HG03139 (cell line): ENCODE measurements around the gene LRP8.

Experiments used
- ATAC-seq: cut with Tn5 transposase; IDR thresholded peaks from one replicate; pipeline ENCODE4 v1.9.1; 2021; ENCODE audit not compliant: unreplicated experiment

The LRP8 gene

GRCh38 chr1:53328009-53328461 is at the start of gene LRP8:
LRP8 (minus strand) TSS chr1:53328070; CDS start chr1:53327912, 158 bp downstream.
- peak; percentile 35 for ATAC-seq

GRCh38 chr1:53377438-53377841 is 49.6 kb upstream of the LRP8 start:
- no peak for ATAC-seq

DNA sequence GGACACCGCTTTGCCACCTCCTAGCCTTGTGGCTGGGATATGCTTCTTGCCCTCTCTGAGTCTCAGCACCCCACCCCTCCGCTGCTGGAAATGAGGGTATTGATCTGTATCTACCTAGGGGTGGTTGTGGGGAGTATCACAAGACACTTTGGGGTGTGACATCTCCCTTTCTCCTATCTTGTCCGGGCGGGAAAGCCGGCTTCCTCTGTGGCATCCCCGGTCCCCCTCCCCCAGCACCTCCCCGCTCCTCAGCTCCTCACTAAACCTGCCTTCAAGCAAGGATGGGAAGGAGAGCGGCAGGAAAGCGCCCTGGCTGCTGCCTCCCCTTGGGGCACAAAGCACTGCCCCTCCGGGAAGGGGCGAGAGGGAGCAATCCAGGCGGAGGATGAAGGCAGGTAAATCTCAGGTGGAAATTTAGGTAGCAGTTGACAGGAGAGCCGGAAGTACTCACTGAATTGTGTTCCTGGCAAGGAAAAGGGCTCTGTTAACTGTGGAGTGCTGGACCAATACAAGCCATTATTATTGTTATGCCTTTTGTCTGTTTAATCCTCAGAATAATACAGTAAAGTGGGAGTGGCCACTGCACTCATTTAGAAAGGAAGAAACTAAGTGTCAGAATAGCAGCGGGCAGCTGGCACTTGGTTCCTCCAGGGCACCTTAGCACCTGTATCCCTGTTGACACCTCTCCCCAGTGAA is 49.0 kb upstream of the LRP8 start:
- ATAC-seq = no peak

GRCh38 chr1:53376041-53376461 is 48.2 kb upstream of the LRP8 start:
- no peak for ATAC-seq

DNA sequence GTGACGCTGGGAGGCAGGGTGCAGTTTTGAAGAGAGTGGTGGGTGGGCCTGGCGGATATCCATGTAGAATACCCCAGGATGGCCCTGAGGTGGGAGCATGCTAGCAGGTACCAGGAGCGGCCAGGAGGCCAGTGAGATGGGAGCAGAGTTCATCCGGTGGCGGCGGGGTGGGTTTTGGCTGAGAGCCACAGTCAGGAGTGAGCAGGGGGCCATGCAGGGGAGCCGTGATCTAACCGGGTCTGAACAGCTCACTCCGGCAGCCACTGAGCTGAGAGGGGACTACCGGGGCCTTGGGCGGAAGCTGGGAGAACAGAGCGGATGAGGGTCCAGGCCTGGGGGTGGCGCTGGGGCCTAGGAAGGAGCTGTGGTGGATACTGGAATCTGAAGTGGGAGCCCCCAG is 47.6 kb upstream of the LRP8 start:
- ATAC-seq = no peak

- no peak for ATAC-seq
These were observed 45.4 kb upstream of the LRP8 start for GRCh38 chr1:53373246-53373645.

- no peak for ATAC-seq
These were observed 44.7 kb upstream of the LRP8 start for GRCh38 chr1:53372501-53372951.

DNA sequence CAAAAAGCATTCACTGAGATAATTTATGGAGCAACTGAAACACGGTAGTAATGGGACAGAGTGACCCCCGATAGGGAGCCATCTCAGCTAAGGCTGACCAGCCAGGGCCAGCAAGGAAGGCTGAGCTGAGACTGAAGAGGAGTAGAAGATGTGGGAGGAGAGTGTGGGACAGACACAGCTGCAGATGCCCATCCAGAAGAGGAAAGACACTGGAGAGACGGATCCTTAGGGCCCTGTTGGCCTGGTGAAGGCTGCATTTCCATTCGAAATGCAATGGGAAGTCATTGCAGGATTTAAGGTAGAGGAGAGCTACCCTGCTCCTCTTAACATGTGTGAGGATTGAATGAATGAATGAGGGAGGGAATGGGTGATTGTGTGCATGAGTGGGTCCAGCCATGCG is 44.0 kb upstream of the LRP8 start:
- no peak for ATAC-seq

GRCh38 chr1:53371121-53371666 is 43.3 kb upstream of the LRP8 start:
- no peak for ATAC-seq

DNA sequence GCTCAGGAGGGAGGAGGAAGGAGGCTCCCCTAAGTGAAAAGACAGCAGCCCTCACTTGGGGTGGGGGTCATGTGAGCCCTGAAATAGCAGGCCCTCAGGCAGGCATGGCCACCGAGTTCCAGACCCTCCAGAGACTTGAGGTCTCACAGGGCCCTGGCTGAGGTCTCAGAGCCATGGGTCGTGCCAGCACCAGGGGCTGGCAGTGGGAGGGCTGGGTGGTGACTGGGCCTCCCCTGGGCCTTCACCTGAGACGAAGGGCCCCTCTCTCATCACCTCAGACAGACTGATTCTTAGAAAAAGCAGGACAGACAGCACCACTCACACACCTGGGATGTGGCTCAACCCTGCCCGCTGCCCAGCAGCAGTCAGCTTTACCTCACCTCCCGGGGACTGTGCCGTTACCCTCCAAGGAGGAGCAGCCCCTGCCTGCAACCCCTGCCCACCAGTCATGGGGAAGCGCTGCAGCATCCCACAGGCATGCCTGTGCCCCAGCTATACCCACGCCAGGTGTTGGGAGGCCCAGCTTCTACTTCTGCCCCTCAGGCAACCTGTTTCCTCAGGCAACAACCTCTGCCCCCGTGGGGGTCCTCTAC is 42.6 kb upstream of the LRP8 start:
- no peak for ATAC-seq

DNA sequence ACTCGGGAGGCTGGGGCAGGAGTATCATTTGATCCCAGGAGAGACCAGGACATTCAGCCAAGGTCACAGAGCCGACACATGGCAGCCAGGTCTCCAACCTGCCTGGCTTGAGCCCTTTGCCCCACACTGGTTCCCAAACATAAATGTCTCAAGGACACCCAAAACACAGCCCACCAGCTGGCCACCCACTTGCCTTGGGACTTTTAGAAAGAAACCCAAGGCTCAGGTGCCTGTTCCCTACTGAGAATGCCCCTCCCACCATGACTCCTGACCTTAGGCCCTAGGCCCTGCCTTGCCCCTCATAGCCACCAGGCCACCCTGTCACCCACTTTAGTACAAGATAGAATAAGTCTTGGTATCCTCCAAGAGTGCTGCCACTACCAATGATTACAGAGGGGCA is 41.9 kb upstream of the LRP8 start:
- no peak for ATAC-seq

GRCh38 chr1:53369034-53369750 is 41.3 kb upstream of the LRP8 start:
- ATAC-seq = no peak

GRCh38 chr1:53368314-53369033 is 40.6 kb upstream of the LRP8 start:
- ATAC-seq = no peak

GRCh38 chr1:53367503-53368313 is 39.8 kb upstream of the LRP8 start:
- ATAC-seq = peak; percentile 88

DNA sequence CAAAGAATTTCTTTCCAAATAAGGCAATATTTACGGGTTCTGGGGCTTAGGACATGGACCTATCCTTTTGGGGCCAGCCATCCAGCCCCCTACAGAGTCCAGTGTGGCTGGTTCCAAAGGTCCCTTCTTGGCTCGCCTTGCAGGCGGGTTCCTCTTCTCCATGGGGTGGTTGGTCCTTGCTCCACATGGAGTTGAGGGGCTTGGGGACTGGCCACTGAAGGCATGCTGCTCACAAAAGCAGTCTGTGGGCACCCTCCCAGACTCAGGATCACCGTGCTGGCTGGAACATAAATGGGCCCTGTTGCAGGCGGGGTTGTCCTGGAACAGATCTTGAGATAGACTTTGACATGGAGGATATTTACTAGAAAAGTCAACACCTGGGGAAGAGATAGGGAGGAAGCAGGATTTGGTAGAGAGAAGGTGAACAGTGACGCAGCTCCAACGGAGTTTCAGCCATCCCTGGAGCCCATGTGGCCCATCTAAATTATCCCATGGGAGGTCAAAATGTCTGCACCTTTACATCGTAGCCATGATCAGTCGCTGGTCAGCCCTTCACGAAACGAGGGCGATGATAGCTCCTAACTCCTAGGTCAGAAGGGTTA is 39.1 kb upstream of the LRP8 start:
- no peak for ATAC-seq

DNA sequence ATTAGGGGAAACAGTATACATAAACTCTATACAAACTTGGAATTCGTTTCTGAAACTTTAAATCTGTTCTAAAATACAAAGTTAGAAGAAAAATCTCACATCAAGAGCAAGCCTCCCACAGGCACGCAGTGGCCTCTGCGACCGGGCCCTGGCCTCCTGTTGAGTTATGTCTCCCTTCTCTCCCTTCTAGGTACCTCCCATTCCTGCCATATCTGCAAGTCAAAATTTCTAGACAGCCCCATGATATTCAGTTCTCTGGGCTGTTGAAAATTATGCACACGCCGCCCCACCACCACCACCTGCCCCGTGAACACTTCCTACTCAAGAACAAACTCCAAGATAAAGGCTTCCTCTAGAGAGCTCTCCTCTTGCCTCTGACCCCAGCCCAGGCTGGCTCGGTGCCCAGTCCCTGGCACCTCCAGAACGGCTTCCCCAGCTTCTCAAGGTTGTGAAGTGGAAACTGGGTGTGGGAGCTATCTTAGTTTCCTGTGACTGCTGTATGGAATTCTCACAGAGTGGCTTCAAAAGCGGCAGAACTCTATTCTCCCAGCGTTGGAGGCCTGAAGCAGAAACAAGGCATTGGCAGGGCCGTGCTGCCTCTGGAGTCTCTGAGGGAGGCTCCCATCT is 37.7 kb upstream of the LRP8 start:
- ATAC-seq = no peak

DNA sequence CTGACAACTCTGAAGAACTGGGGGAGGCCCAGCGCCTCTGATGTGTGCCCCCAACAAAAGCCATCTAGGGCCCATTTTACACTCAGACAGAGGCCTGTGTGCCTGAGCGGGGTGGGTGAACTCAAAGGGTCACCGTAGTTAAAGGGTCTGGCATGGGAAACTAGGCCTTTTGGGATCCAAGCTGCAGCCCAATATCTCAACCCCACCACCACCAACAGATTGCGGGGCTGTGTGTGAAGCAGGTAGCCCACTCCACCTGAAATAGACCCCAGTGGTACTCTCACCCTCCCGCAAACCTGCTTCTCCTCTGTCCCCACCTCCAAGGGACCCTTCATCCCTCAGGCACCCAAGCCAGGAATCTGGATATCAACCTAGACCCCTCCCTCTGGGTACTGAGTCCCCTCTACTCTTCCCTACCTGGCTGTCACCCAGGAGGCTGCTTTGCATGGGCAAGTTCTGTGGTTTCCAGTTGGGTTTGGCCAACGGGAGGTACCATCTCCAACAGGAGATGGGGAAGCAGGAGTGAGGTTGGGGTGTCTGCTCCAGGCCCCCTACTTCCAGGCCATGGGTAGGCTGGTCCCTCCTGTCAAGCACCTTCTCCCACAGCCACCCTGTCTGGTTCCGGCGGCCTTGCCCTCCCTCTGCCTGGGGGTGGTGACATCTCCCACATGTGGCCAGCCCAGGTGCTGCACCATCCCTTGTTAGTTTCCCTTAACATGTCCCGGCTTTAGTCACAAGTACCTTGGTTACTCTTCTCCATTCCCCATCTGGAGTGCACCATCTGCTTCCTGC is 35.2 kb upstream of the LRP8 start:
- ATAC-seq = no peak

DNA sequence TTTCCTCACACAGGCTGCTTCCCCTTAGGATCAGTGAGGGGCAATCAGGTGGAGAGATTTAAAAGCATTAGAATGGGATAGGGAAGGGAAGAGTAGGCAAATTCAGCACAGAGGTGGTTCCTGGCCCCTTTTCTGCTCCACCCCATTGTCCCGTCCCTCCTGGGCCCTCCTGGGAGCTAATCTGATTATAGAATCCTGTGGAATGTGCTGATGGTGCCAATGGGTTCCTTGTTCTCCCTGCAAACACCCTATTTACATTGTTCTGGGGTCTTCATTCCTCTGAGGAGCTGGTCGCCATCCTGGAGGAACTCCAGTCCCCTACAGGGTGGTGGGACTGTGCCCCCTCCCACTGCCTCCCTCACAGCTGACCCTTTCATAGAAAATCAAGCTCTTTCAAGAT is 34.4 kb upstream of the LRP8 start:
- ATAC-seq = no peak

GRCh38 chr1:53361541-53361961 is 33.7 kb upstream of the LRP8 start:
- no peak for ATAC-seq
